SH-SY5Y (cell line): ENCODE data around the gene KL.

ENCODE experiments used
- GATA2 ChIP-seq: IDR thresholded peaks from 2 replicates; pipeline ENCODE4 v1.6.1; 2011; ENCODE audit warnings: mild to moderate bottlenecking, low read depth, low read length
- GATA3 ChIP-seq: IDR thresholded peaks from 2 replicates; pipeline ENCODE4 v1.6.1; 2011; ENCODE audit warnings: low read depth, mild to moderate bottlenecking, low read length, moderate library complexity

GRCh38 chr13:32967584-32968182 is 48.5 kb upstream of the KL start:
- no peak for TF ChIP-seq GATA3
- TF ChIP-seq GATA2, result no peak
